IPS DF 4.7 (cell line): Measurements from ENCODE around the gene LNX1.

Experiments used
- DNase-seq: peaks from one replicate; pipeline ENCODE4 v3.0.0-alpha.2; 2013; ENCODE audit warnings: low spot score; ENCODE audit errors: extremely low read depth

LNX1 gene

GRCh38 chr4:53536328-53536727 is 55.0 kb downstream of the LNX1 start:
- no peak for DNase-seq

DNA sequence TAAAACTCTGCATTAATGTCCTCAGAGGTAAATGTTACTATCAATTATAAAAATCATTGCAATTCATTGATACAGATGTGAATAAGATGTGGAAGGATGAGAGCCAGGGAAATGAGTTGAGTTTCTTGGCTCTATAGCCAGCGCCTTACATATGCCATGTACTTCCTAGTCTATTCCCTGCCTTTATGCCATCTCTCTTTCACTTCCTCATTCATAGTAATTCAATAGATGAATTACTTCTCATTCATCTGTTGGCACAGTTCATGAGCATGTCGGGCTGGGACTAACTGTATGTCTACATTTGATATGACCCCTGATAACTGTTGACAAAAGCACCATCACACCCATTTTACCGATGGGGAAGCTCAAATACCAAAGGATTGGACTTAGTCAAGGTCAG is 55.7 kb downstream of the LNX1 start:
- DNase-seq: no peak

DNA sequence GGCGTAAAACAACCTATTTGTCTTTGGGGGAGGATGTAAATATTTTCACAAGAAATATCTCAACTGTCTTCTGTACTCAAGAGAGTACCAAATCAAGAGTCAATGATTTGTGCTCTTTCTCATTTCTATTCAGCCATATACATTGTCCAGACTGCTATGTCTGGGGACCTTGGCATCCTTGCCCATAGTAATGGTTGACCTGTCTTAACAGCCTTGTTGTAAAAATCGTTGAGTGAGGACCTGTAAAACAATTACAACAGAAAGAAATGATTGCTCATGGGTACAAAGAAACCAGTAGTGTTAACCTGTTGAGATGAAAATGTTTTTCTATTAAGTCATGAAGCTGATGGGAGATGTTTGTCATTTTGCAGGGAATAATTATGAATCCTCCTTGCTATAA is 56.6 kb downstream of the LNX1 start:
- no peak for DNase-seq

GRCh38 chr4:53532521-53532920 is 58.8 kb downstream of the LNX1 start:
- no peak for DNase-seq

- DNase-seq: no peak
These were observed 59.6 kb downstream of the LNX1 start for GRCh38 chr4:53531585-53532224.

- DNase-seq: no peak
These were observed 62.3 kb downstream of the LNX1 start for GRCh38 chr4:53529025-53529424.

- no peak for DNase-seq
These were observed 63.4 kb downstream of the LNX1 start for GRCh38 chr4:53527930-53528329.

DNA sequence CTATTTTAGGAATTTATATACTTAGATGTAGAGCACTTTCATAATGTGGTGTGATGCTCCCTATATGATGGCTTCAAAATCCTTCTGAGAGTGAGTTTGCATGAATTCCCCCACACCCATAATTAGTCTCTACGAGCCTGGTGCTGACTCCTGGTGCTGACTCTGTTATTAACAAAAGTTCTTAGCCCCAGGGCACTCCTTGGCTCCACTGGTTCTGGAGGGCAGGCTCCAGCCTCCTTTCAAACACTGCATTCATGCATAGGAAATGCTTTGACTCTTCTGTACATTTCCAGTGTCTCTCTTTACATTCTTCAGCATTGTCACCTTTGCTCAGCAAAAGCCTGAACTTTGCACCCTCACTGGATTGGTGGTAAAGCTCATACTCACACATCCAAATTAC is 64.0 kb downstream of the LNX1 start:
- no peak for DNase-seq

- no peak for DNase-seq
These were observed 69.0 kb downstream of the LNX1 start for GRCh38 chr4:53522334-53522733.

DNA sequence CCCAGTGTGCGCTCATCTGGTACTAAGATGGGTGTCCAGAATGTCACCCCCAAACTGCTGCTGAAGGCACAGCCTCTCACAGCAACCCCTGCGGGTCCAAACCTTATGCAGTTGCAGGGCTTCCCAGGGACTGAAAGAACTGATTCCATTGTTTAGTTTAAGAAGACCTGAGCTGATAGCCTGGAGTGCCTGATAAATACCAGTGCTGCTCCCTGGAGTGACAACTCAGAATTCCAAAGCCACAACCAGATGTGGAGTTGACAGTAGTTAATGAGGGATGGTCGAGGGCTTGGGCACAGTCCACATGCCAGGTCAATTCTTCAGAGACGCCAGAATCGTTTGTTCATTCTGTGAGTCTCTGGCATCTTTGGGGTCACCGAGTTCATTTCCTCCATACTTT is 71.2 kb downstream of the LNX1 start:
- DNase-seq: no peak

- DNase-seq: no peak
These were observed 72.5 kb downstream of the LNX1 start for GRCh38 chr4:53518807-53519206.

GRCh38 chr4:53515076-53515475 is 76.2 kb downstream of the LNX1 start:
- no peak for DNase-seq

DNA sequence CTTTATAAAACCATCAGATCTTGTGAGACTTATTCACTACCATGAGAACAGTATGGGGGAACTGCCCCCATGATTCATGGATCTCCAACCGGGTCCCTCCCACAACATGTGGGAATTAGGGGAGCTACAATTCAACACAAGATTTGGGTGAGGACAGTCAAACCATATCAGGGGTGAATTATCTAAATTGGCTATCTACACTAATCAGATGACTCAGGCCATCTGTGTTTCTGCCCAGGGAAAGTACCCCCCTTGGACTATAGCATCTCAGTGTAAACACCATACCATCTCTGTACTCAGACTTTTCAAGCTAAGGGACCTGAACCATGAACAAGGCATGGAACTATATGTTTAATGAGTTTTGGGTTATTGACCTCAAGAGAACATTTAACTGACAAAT is 76.8 kb downstream of the LNX1 start:
- DNase-seq: no peak

- no peak for DNase-seq
These were observed 78.7 kb downstream of the LNX1 start for GRCh38 chr4:53512608-53513007.

GRCh38 chr4:53511014-53511413 is 80.3 kb downstream of the LNX1 start:
- DNase-seq: no peak

- no peak for DNase-seq
These were observed 81.0 kb downstream of the LNX1 start for GRCh38 chr4:53510321-53510720.

DNA sequence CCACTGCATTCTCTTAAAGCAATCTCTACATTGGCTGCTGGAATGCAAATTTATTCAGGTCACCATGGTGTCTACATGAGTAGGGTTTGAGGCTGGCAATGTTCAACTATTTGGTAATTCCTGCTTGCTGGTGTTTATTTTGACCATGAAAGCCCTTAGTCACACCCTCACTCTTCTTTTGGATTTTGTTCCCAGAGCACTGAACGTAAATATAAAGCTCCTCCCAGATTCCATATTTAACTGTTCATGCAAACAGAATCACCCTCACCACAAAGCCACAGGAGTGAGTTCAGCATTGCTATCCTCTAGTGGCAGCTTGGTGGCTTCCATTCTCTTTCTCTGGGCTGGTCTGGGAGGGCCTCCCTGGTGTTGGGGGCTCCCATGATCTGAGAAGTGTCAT is 82.8 kb downstream of the LNX1 start:
- no peak for DNase-seq

GRCh38 chr4:53507671-53508286 is 83.5 kb downstream of the LNX1 start:
- DNase-seq: no peak

DNA sequence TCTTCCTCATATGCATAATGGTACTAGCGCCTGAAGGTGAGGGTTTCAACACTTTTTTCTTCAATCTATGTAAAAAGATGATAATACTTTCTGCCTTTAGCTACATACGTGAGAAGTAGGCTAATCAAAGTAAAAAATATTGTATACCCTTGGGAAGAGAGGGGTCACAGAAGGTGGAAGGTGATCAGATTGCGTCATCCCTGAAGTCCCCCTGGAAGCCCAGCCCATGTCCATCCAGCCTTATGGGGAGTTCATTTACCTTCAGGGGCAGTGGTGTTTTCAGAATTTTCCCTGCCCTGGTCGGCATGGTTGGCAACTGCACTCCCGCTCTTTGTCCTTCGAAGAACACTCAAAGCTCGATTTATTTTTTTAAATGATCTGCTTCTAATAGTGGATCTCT is 84.2 kb downstream of the LNX1 start:
- DNase-seq: no peak

GRCh38 chr4:53505947-53506346 is 85.3 kb downstream of the LNX1 start:
- DNase-seq: no peak

DNA sequence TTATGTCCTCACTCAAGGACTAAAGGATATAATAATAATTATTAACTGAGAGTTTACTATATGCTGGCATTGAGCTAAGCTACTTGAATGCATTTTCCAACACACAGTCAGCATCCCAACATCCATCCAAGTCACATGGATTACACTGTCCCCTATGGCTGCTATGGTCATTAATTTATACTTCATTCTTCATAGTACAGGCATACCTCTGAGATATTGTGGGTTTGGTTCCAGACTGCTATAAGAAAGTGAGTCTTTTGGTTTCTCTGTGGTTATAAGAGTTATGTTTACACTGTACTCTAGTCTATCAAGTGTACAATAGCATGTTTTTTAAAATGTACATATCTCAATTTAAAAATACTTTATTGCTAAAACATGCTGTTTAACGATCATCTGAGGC is 89.2 kb downstream of the LNX1 start:
- no peak for DNase-seq

DNA sequence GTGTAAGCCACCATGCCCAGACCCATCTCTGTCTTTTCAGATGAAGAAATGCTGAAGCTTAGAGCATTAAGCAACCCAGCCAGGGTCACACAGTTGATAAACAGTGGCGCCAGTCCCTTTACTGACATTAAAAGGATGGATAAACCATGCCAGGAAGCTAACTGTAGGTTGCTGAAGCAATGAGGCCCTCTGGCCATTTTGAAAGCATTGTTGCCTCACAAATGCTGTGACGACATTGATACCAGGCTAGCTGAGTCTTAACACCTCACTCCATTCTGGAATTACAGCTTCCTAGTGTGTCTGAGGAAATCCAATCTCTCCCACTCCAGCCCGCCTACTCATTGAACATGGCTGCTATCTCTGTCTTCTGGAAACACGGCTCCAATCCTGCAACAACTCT is 89.7 kb downstream of the LNX1 start:
- no peak for DNase-seq

DNA sequence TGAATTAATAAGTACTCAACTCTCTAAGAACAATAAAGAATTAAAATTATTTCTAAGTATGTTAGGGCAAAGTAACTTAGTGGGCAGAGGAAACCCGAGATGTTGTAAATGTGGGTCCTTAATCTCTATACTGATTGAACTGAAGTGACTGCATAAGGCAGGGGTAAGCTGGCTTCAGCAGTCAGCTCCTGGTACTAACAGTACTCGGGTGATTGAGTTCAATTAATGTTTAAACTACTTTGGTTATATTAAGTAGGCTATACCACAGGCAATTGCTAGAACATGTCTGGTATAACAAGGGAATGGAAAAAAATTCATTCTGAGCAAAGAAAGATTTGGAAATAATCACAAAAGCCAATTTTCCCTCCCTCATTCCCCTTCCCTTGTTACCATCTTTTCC is 90.7 kb downstream of the LNX1 start:
- no peak for DNase-seq

GRCh38 chr4:53499791-53500190 is 91.5 kb downstream of the LNX1 start:
- no peak for DNase-seq
